GM18526 (cell line): Measurements from ENCODE around the gene TMX1.

Experiments used
- POLR2A ChIP-seq: IDR thresholded peaks from 3 replicates; pipeline ENCODE4 v1.6.1; 2011; ENCODE audit not compliant: insufficient read length; ENCODE audit errors: extremely low read depth

Gene TMX1

GRCh38 chr14:51225751-51226150, 14.3 kb upstream of the TMX1 start:
- TF ChIP-seq POLR2A, result no peak

- no peak for TF ChIP-seq POLR2A
These were observed 11.7 kb upstream of the TMX1 start for GRCh38 chr14:51228391-51228790.

GRCh38 chr14:51228890-51229289, 11.2 kb upstream of the TMX1 start:
- TF ChIP-seq POLR2A, result no peak

- no peak for TF ChIP-seq POLR2A
These were observed 3.7 kb upstream of the TMX1 start for GRCh38 chr14:51236314-51236713.

GRCh38 chr14:51240804-51241380, 845 bp downstream of the TMX1 start:
- TF ChIP-seq POLR2A, result no peak

GRCh38 chr14:51242545-51243490, 2.8 kb downstream of the TMX1 start:
- TF ChIP-seq POLR2A, result no peak

GRCh38 chr14:51244591-51244990, 4.5 kb downstream of the TMX1 start:
- no peak for TF ChIP-seq POLR2A

- TF ChIP-seq POLR2A, result no peak
These were observed 6.0 kb downstream of the TMX1 start for GRCh38 chr14:51246032-51246431.

GRCh38 chr14:51248016-51248987, 8.3 kb downstream of the TMX1 start:
- no peak for TF ChIP-seq POLR2A

GRCh38 chr14:51251486-51251885, 11.4 kb downstream of the TMX1 start:
- TF ChIP-seq POLR2A, result no peak

GRCh38 chr14:51253880-51254279, 13.8 kb downstream of the TMX1 start:
- TF ChIP-seq POLR2A, result no peak

GRCh38 chr14:51258280-51258679, 18.2 kb downstream of the TMX1 start:
- no peak for TF ChIP-seq POLR2A

- TF ChIP-seq POLR2A, result no peak
These were observed 18.7 kb downstream of the TMX1 start for GRCh38 chr14:51258788-51259187.

- no peak for TF ChIP-seq POLR2A
These were observed 20.2 kb downstream of the TMX1 start for GRCh38 chr14:51260225-51260624.

- no peak for TF ChIP-seq POLR2A
These were observed 21.1 kb downstream of the TMX1 start for GRCh38 chr14:51261151-51261550.
